Type B pancreatic cell (in vitro differentiated cells): ENCODE results near the gene SYNCRIP. TPM values are rescaled to one million over a fixed set of nuclear protein-coding genes. Genes with fewer than 3 reads are reported as not detected.

Experiments
- total RNA-seq: library from RNA; stranded (reverse); gene quantifications from 2 replicates; pipeline ENCODE4 v1.2.1, GENCODE V29; 2021; ENCODE audit warnings: low replicate concordance

The SYNCRIP gene
- total RNA-seq, 1 donor from 2014 or later, result 117 TPM

Other genes with a start within 250 kb of the SYNCRIP start
- gene NT5E, start 192.8 kb downstream of the SYNCRIP start, total RNA-seq, result 6.6 and 11.6 TPM in 2 replicates
- 62.4 and 64.4 TPM in 2 replicates for gene SNX14, start 49.0 kb downstream of the SYNCRIP start, total RNA-seq